IMR-90 (cell line): Measurements from ENCODE around the gene KRT28. TPM values are rescaled to one million over a fixed set of nuclear protein-coding genes. Genes with fewer than 3 reads are reported as not detected.

Experiments used
- ATAC-seq: fragments of 200-7000 bp; cut with Tn5 transposase; 2 replicates; pipeline ENCODE4 v1.9.1; 2020; ENCODE audit warnings: low read depth, mild to moderate bottlenecking, moderate library complexity
- BruUV-seq: library from RNA; stranded (reverse); fragments of 400-500 nt; replicated peaks from 2 replicates; lab custom pipeline; 2021; lab: Mats Ljungman, UMichigan
- CTCF ChIA-PET: fragments of 300-600 bp; formaldehyde crosslinking; extraction: SDS; loops from one replicate; lab custom pipeline; 2021; ENCODE audit warnings: antibody characterized with exemption; lab: Yijun Ruan, JAX
- POLR2A ChIA-PET: fragments of 300-600 bp; sonication (Branson Sonifier 250); formaldehyde crosslinking; loops from one replicate; lab custom pipeline; 2022; ENCODE audit warnings: antibody characterized with exemption; ENCODE audit not compliant: unreplicated experiment; lab: Charles Lee
- DNase-seq: peaks from one replicate; pipeline ENCODE4 v3.0.0; 2013
- H2AFZ ChIP-seq: replicated peaks from 2 replicates; pipeline ENCODE3; 2013; ENCODE audit warnings: low read length, mild to moderate bottlenecking; ENCODE audit not compliant: poor library complexity
- H2AK5ac ChIP-seq: 2 replicates; pipeline ENCODE4 v1.6.1; 2013; ENCODE audit warnings: low read depth, low read length, inconsistent platforms
- H2AK9ac ChIP-seq: replicated peaks from 2 replicates; pipeline ENCODE3; 2013; ENCODE audit warnings: mild to moderate bottlenecking, low read depth, low read length, moderate library complexity; ENCODE audit not compliant: poor library complexity
- H2BK120ac ChIP-seq: 2 replicates; pipeline ENCODE4 v1.6.1; 2013; ENCODE audit warnings: low read depth, low read length, inconsistent platforms
- H2BK15ac ChIP-seq: 3 replicates; pipeline ENCODE4 v1.6.1; 2013; ENCODE audit warnings: low read depth, low read length, inconsistent platforms
- H2BK20ac ChIP-seq: 2 replicates; pipeline ENCODE4 v1.6.1; 2013; ENCODE audit warnings: low read depth, mild to moderate bottlenecking, inconsistent platforms, low read length, moderate library complexity
- H2BK5ac ChIP-seq: 2 replicates; pipeline ENCODE4 v1.6.1; 2013; ENCODE audit warnings: mild to moderate bottlenecking, low read depth, low read length, inconsistent platforms; ENCODE audit not compliant: poor library complexity, severe bottlenecking
- H3K14ac ChIP-seq: replicated peaks from 2 replicates; pipeline ENCODE4 v1.6.1; 2013; ENCODE audit warnings: low read depth, low read length, inconsistent platforms
- H3K18ac ChIP-seq: 2 replicates; pipeline ENCODE4 v1.6.1; 2013; ENCODE audit warnings: low read depth, low read length, control low read depth
- H3K23ac ChIP-seq: 2 replicates; pipeline ENCODE4 v1.6.1; 2013; ENCODE audit warnings: low read depth, low read length, inconsistent platforms
- H3K27ac ChIP-seq: 2 replicates; pipeline ENCODE4 v1.5.1; 2013; ENCODE audit warnings: mild to moderate bottlenecking, control low read depth, low read length; ENCODE audit not compliant: insufficient read depth
- H3K27me3 ChIP-seq: 2 replicates; pipeline ENCODE4 v1.6.1; 2013; ENCODE audit warnings: low read length; ENCODE audit not compliant: control insufficient read depth, insufficient read depth
- H3K36me3 ChIP-seq: 2 replicates; pipeline ENCODE4 v1.6.1; 2013; ENCODE audit warnings: low read length, mixed read lengths; ENCODE audit not compliant: control insufficient read depth, insufficient read depth
- H3K4ac ChIP-seq: 2 replicates; pipeline ENCODE4 v1.6.1; 2013; ENCODE audit warnings: low read depth, low read length, inconsistent platforms
- H3K4me1 ChIP-seq: 2 replicates; pipeline ENCODE4 v1.6.1; 2013; ENCODE audit warnings: low read length, mixed read lengths; ENCODE audit not compliant: control insufficient read depth, insufficient read depth
- H3K4me2 ChIP-seq: 2 replicates; pipeline ENCODE4 v1.6.1; 2013; ENCODE audit warnings: low read depth, mild to moderate bottlenecking, control low read depth, low read length, moderate library complexity
- H3K4me3 ChIP-seq: 2 replicates; pipeline ENCODE4 v1.5.1; 2013; ENCODE audit warnings: low read depth, mild to moderate bottlenecking, control low read depth, low read length, moderate library complexity; ENCODE audit not compliant: insufficient read depth
- H3K56ac ChIP-seq: 2 replicates; pipeline ENCODE4 v1.6.1; 2013; ENCODE audit warnings: low read length, inconsistent platforms; ENCODE audit not compliant: insufficient read depth; ENCODE audit errors: extremely low read depth
- H3K79me1 ChIP-seq, 2 experiments: 2 replicates each; pipeline ENCODE4 v1.6.1; 2013; ENCODE audit warnings: low read length in 2 of 2, inconsistent platforms in 1 of 2, low read depth in 1 of 2
- H3K9ac ChIP-seq: 2 replicates; pipeline ENCODE4 v1.6.1; 2013; ENCODE audit warnings: low read depth, low read length, control low read depth
- H3K9me1 ChIP-seq: 2 replicates; pipeline ENCODE4 v1.6.1; 2013; ENCODE audit warnings: low read length, inconsistent platforms; ENCODE audit not compliant: insufficient read depth
- H3K9me3 ChIP-seq: 2 replicates; pipeline ENCODE4 v1.6.1; 2013; ENCODE audit warnings: low read length; ENCODE audit not compliant: control insufficient read depth, insufficient read depth
- H4K20me1 ChIP-seq: 2 replicates; pipeline ENCODE4 v1.6.1; 2013; ENCODE audit warnings: low read length, inconsistent platforms; ENCODE audit not compliant: insufficient read depth
- H4K5ac ChIP-seq: 2 replicates; pipeline ENCODE4 v1.6.1; 2013; ENCODE audit warnings: mild to moderate bottlenecking, low read depth, low read length, control low read depth
- H4K8ac ChIP-seq, 2 experiments: 2 replicates each; pipeline ENCODE4 v1.6.1; 2013; ENCODE audit warnings: low read depth in 2 of 2, low read length in 2 of 2, control low read depth in 1 of 2, inconsistent platforms in 1 of 2
- H4K91ac ChIP-seq: 2 replicates; pipeline ENCODE4 v1.6.1; 2013; ENCODE audit warnings: low read depth, low read length, inconsistent platforms; ENCODE audit not compliant: insufficient read depth
- BHLHE40 ChIP-seq: fragments of 150-350 bp; IDR thresholded peaks from 2 replicates; pipeline ENCODE4 v1.6.1; 2016; ENCODE audit warnings: mild to moderate bottlenecking, low read depth, low read length
- MAFK ChIP-seq: IDR thresholded peaks from 2 replicates; pipeline ENCODE4 v1.6.1; 2012; ENCODE audit warnings: low read depth, low read length, improper control_type of control experiment
- MXI1 ChIP-seq: IDR thresholded peaks from 2 replicates; pipeline ENCODE4 v1.6.1; 2012; ENCODE audit warnings: low read depth, mild to moderate bottlenecking, low read length, moderate library complexity, borderline replicate concordance
- RFX5 ChIP-seq: IDR thresholded peaks from 2 replicates; pipeline ENCODE4 v1.8.0; 2012; ENCODE audit warnings: low read depth, mild to moderate bottlenecking, low read length, moderate library complexity
- WGBS, 2 experiments: methylation state at CpG; one replicate each; pipeline versions ENCODE4 v1.1.5 to v1.1.7; 2013; ENCODE audit warnings: missing lambda C conversion rate in 2 of 2; ENCODE audit not compliant: insufficient read length in 1 of 2; ENCODE audit errors: extremely low coverage in 2 of 2; 5-methylcytosine and 5-hydroxymethylcytosine counted together
- dilution Hi-C: fragments of 300-500 bp; cut with HindIII; formaldehyde crosslinking; loops from one replicate; pipeline ENCODE4 v1.14.3; 2018; ENCODE audit warnings: low sequenced_read_pairs; ENCODE audit not compliant: unreplicated experiment
- in situ Hi-C: fragments of 300-500 bp; cut with MboI; formaldehyde crosslinking; loops from 3 replicates; pipeline ENCODE4 v1.14.3; 2019; ENCODE audit warnings: low sequenced_read_pairs, inconsistent platforms, mixed read lengths
- intact Hi-C: fragments of 100-400 bp; cut with micrococcal nuclease; formaldehyde crosslinking; loops from 2 replicates; pipeline ENCODE4 v1.10.0; 2022
- polyA plus RNA-seq, 3 experiments: library from polyadenylated mRNA; depleted of rRNA; stranded (reverse); fragments of >200 nt; gene quantifications; 2 replicates each; pipeline ENCODE4 v1.2.3, GENCODE V29; 2012; ENCODE audit warnings: low replicate concordance in 1 of 3
- total RNA-seq: library from RNA; depleted of rRNA; stranded (reverse); fragments of >200 nt; gene quantifications from 2 replicates; pipeline ENCODE4 v1.2.3, GENCODE V29; 2012
- TF ChIP-seq, protein P1 (sequence below): fragments of 150-350 bp; IDR thresholded peaks from 2 replicates; pipeline ENCODE4 v1.6.1; 2017; ENCODE audit warnings: mild to moderate bottlenecking, antibody characterized with exemption, low read length, low read depth

KRT28 gene
- total and polyA plus RNA-seq, 2 of the 4 experiments (the other 2 are of a cell fraction): not detected

DNA sequence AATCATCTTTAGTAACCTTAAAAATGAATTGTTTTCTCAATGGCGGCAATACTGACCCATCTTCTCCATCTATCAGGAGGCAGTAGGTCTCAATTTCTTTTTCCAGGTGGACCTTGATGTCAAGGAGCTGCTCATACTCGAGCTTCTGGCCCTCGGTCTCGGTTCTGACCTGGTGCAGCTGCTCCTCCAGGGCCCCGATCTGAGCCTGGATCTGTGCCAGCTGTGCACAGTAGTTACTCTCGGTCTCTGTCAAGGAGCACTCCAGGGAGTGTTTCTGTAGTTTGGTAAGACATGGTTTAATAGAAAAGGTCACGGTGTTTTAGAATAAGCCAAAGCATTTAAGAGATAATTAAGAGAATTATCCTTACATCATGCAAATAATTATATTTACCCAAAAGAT lies 22.3 kb downstream of the KRT28 start:
- Histone ChIP-seq H3K4me1 (no peaks in the 10 kb centered on the region), H3K27me3 (peaks cover 44% of the 10 kb centered on the region), H4K91ac (no peak overlapping the region), H3K23ac (no peak overlapping the region), H3K9ac (no peak overlapping the region), H3K14ac (no peak overlapping the region), H4K20me1 (no peaks in the 10 kb centered on the region), H2AK5ac (no peak overlapping the region), H2BK5ac (no peak overlapping the region), H2BK120ac (no peak overlapping the region), H3K79me1 (no peaks in the 10 kb centered on the region), H3K18ac (no peak overlapping the region), H3K4me2 (no peak overlapping the region), H2AK9ac (no peak overlapping the region), H3K4ac (no peak overlapping the region), H3K4me3 (no peak overlapping the region), H2AFZ (no peak overlapping the region), H3K56ac (no peak overlapping the region), H3K9me1 (no peaks in the 10 kb centered on the region), H3K36me3 (no peaks in the 10 kb centered on the region), H4K5ac (no peak overlapping the region), H3K27ac (no peak overlapping the region), H2BK20ac (no peak overlapping the region), H4K8ac (no peak overlapping the region), H3K9me3 (no peaks in the 10 kb centered on the region; the same call in 1 of the 2 replicates), H2BK15ac (no peak overlapping the region)
- BruUV-seq: no TSS peak
- dilution Hi-C loops (no loop called here), in situ Hi-C loops (loop anchor here (25.0 kb wide), 1 partner anchor 415 kb away; the partner anchor contains the start of gene GJD3), intact Hi-C loops (no loop called here)
- no peak for ATAC-seq
- ChIA-PET CTCF (no interaction called here), POLR2A (no interaction called here)
- no peak for TF ChIP-seq RFX5
- no peak for TF ChIP-seq MXI1
- no peak for TF ChIP-seq MAFK
- no peak for TF ChIP-seq BHLHE40
- TF ChIP-seq, protein P1, sequence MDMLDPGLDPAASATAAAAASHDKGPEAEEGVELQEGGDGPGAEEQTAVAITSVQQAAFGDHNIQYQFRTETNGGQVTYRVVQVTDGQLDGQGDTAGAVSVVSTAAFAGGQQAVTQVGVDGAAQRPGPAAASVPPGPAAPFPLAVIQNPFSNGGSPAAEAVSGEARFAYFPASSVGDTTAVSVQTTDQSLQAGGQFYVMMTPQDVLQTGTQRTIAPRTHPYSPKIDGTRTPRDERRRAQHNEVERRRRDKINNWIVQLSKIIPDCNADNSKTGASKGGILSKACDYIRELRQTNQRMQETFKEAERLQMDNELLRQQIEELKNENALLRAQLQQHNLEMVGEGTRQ: no peak
- WGBS, 2 experiments: no CpG with 5 or more reads among the region's 7 CpGs
- DNase-seq: no peak
